K562 (cell line): ENCODE results near the gene PTPN9. TPM values are rescaled to one million over a fixed set of nuclear protein-coding genes. Genes with fewer than 3 reads are reported as not detected.

ENCODE experiments used
- CBFA2T2 ChIP-seq: fragments of 450-650 bp; conservative IDR thresholded peaks from 2 replicates; pipeline ENCODE4 v1.6.1; 2017; ENCODE audit warnings: mild to moderate bottlenecking
- CBX2 ChIP-seq: fragments of 200-600 bp; sonication (generic); IDR thresholded peaks from one replicate; pipeline ENCODE4 v1.6.1; 2012; ENCODE audit warnings: mild to moderate bottlenecking, low read length, inconsistent platforms; ENCODE audit not compliant: insufficient read depth, poor library complexity, severe bottlenecking
- HNRNPH1 ChIP-seq: fragments of 200-400 bp; formaldehyde crosslinking; optimal IDR thresholded peaks from 2 replicates; pipeline ENCODE3; 2017; ENCODE audit warnings: low read depth, mild to moderate bottlenecking, low read length, moderate library complexity
- HNRNPL ChIP-seq: fragments of 200-400 bp; formaldehyde crosslinking; IDR thresholded peaks from 2 replicates; pipeline ENCODE4 v1.6.1; 2017; ENCODE audit warnings: low read depth, mild to moderate bottlenecking, low read length
- MAFG ChIP-seq: fragments of 450-650 bp; conservative IDR thresholded peaks from 2 replicates; pipeline ENCODE4 v1.6.1; 2016; ENCODE audit warnings: missing genetic modification characterization, missing compliant biosample characterization
- PRPF4 ChIP-seq: fragments of 200-400 bp; formaldehyde crosslinking; IDR thresholded peaks from one replicate; pipeline ENCODE4 v1.6.1; 2017; ENCODE audit warnings: low read length, low read depth, mild to moderate bottlenecking; ENCODE audit not compliant: insufficient read depth, poor library complexity, severe bottlenecking
- SMAD2 ChIP-seq: fragments of 150-350 bp; IDR thresholded peaks from 2 replicates; pipeline ENCODE4 v1.6.1; 2014; ENCODE audit warnings: low read depth, mild to moderate bottlenecking, low read length
- SRSF9 ChIP-seq: fragments of 200-400 bp; formaldehyde crosslinking; IDR thresholded peaks from 2 replicates; pipeline ENCODE4 v1.6.1; 2017; ENCODE audit warnings: low read depth, low read length, borderline replicate concordance
- STAG1 ChIP-seq: sonication (generic); formaldehyde crosslinking; IDR thresholded peaks from 2 replicates; pipeline ENCODE4 v1.5.0; 2020; ENCODE audit warnings: missing genetic modification reagents, borderline replicate concordance
- ZBED1 ChIP-seq: IDR thresholded peaks from 2 replicates; pipeline ENCODE4 v1.6.1; 2014
- polyA plus RNA-seq, 8 experiments: library from polyadenylated mRNA; depleted of rRNA in 4 of 8; stranded (reverse) in 5 of 8; unstranded in 3 of 8; fragments of >200 nt; fragmentation: Nextera tagmentation in 2 of 8; fragmentation: Illumina TruSeq in 1 of 8; extraction: Ambion mirVana in 2 of 8; extraction: Trizol in 1 of 8; gene quantifications; 2 replicates each; pipeline versions ENCODE4 v1.2.1 to v1.2.3, GENCODE V29; 2011 to 2014; ENCODE audit warnings: inconsistent platforms in 1 of 8, missing spikeins in 1 of 8
- total RNA-seq, 7 experiments: library from RNA; depleted of rRNA in 6 of 7; stranded (reverse); fragments of >200 nt in 6 of 7; fragmentation: Illumina TruSeq in 2 of 7; extraction: Trizol in 2 of 7; gene quantifications; 2 replicates each; pipeline versions ENCODE4 v1.2.1 to v1.2.3, GENCODE V29; 2011 to 2021; ENCODE audit warnings: low replicate concordance in 1 of 7
- TF ChIP-seq, protein P1 (sequence below), 2 experiments: fragments of 450-650 bp; IDR thresholded peaks; 2 replicates each; pipeline ENCODE4 v1.6.1; 2018; ENCODE audit warnings: mild to moderate bottlenecking in 2 of 2, low read depth in 1 of 2; ENCODE audit not compliant: partially characterized antibody in 2 of 2
- TF ChIP-seq, protein P2 (sequence below): IDR thresholded peaks from 2 replicates; pipeline ENCODE4 v1.6.1; 2012; ENCODE audit warnings: low read depth, low read length, improper control_type of control experiment, borderline replicate concordance
- TF ChIP-seq, protein P3 (sequence below): sonication (generic); formaldehyde crosslinking; IDR thresholded peaks from 2 replicates; pipeline ENCODE4 v1.8.0; 2023; ENCODE audit warnings: mild to moderate bottlenecking, missing genetic modification reagents

PTPN9 gene
- total and polyA plus RNA-seq, 9 of the 15 experiments (the other 6 are each of a cell fraction or from before 2014, with no cell fraction given): 5.0 to 24.0 (median 14.2) TPM

DNA sequence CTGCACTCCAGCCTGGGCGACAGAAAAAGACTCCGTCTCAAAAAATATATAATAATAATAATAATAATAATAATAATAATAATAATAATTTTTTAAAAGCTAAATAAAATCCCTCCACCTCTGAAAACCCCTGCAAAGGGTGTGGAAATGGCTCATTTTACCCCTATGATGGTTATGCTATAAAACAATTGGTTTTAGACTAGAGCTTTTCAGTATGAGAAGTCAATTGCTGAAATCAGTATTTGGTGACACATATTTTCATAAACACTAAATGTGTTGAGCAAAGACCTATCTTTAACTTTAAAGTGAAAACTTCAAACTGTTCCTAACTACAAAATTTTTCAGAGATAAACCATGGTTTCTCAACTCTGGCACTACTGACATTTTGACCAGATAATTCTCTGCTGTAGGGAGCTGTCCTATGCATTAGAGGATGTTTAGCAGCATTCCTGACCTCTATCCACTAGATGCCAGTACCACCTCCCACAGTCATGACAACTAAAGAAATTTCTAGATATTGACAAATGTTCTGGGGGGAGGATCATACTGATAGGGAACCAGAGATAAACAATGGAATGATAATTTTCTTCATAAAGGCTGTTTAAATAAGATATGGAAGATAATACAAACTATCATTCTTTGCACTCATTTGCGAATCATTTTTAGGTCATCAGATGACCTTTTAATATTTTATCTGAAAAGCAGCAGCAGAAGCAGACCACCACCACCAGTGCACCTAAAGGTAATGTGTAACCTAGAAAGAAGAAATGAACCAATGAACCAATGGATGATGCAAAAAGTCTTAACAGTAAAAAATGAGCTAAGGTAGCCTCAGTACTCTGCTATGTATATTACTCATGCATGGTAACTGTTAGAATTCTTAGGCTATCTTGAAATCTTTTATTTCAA, 13.8 kb downstream of the PTPN9 start (continued):
- TF ChIP-seq, protein P1, sequence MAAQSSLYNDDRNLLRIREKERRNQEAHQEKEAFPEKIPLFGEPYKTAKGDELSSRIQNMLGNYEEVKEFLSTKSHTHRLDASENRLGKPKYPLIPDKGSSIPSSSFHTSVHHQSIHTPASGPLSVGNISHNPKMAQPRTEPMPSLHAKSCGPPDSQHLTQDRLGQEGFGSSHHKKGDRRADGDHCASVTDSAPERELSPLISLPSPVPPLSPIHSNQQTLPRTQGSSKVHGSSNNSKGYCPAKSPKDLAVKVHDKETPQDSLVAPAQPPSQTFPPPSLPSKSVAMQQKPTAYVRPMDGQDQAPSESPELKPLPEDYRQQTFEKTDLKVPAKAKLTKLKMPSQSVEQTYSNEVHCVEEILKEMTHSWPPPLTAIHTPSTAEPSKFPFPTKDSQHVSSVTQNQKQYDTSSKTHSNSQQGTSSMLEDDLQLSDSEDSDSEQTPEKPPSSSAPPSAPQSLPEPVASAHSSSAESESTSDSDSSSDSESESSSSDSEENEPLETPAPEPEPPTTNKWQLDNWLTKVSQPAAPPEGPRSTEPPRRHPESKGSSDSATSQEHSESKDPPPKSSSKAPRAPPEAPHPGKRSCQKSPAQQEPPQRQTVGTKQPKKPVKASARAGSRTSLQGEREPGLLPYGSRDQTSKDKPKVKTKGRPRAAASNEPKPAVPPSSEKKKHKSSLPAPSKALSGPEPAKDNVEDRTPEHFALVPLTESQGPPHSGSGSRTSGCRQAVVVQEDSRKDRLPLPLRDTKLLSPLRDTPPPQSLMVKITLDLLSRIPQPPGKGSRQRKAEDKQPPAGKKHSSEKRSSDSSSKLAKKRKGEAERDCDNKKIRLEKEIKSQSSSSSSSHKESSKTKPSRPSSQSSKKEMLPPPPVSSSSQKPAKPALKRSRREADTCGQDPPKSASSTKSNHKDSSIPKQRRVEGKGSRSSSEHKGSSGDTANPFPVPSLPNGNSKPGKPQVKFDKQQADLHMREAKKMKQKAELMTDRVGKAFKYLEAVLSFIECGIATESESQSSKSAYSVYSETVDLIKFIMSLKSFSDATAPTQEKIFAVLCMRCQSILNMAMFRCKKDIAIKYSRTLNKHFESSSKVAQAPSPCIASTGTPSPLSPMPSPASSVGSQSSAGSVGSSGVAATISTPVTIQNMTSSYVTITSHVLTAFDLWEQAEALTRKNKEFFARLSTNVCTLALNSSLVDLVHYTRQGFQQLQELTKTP (IDR thresholded peaks at IDR 0.05; ENCODE audit: low read depth in 1 of 2, partially characterized antibody in 2 of 2): no peak
- TF ChIP-seq, protein P2, sequence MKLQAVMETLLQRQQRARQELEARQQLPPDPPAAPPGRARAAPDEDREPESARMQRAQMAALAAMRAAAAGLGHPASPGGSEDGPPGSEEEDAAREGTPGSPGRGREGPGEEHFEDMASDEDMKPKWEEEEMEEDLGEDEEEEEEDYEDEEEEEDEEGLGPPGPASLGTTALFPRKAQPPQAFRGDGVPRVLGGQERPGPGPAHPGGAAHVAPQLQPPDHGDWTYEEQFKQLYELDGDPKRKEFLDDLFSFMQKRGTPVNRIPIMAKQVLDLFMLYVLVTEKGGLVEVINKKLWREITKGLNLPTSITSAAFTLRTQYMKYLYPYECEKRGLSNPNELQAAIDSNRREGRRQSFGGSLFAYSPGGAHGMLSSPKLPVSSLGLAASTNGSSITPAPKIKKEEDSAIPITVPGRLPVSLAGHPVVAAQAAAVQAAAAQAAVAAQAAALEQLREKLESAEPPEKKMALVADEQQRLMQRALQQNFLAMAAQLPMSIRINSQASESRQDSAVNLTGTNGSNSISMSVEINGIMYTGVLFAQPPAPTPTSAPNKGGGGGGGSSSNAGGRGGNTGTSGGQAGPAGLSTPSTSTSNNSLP: 0 out of 2 replicates have a peak, but pooled peaks have one; percentile 17
- TF ChIP-seq, protein P3, sequence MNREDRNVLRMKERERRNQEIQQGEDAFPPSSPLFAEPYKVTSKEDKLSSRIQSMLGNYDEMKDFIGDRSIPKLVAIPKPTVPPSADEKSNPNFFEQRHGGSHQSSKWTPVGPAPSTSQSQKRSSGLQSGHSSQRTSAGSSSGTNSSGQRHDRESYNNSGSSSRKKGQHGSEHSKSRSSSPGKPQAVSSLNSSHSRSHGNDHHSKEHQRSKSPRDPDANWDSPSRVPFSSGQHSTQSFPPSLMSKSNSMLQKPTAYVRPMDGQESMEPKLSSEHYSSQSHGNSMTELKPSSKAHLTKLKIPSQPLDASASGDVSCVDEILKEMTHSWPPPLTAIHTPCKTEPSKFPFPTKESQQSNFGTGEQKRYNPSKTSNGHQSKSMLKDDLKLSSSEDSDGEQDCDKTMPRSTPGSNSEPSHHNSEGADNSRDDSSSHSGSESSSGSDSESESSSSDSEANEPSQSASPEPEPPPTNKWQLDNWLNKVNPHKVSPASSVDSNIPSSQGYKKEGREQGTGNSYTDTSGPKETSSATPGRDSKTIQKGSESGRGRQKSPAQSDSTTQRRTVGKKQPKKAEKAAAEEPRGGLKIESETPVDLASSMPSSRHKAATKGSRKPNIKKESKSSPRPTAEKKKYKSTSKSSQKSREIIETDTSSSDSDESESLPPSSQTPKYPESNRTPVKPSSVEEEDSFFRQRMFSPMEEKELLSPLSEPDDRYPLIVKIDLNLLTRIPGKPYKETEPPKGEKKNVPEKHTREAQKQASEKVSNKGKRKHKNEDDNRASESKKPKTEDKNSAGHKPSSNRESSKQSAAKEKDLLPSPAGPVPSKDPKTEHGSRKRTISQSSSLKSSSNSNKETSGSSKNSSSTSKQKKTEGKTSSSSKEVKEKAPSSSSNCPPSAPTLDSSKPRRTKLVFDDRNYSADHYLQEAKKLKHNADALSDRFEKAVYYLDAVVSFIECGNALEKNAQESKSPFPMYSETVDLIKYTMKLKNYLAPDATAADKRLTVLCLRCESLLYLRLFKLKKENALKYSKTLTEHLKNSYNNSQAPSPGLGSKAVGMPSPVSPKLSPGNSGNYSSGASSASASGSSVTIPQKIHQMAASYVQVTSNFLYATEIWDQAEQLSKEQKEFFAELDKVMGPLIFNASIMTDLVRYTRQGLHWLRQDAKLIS (CRISPR knock-in tag): no peak
- TF ChIP-seq ZBED1 (no peak), MAFG (tag) (no peak), SMAD2 (no peak), CBX2 (no peak), STAG1 (CRISPR knock-in tag) (no peak), PRPF4 (no peak), CBFA2T2 (peak; percentile 26; the same call in 1 of the 2 replicates), SRSF9 (no peak), HNRNPL (no peak), HNRNPH1 (no peak)
